ENCODE data around the gene CRY2. TPM values are rescaled to one million over a fixed set of nuclear protein-coding genes. Genes with fewer than 3 reads are reported as not detected.
A peak's percentile ranks its signal among the peaks of the same experiment; 100 is the strongest.
"Not testable (repeated sequence)": the region's sequence is repeated elsewhere in the genome, so short reads cannot be mapped to it uniquely, and the experiment has no call there.

The CRY2 gene
- total RNA-seq, 4 donors from 2014 or later = 48.8 to 96.4 (median 54.6) TPM

DNA sequence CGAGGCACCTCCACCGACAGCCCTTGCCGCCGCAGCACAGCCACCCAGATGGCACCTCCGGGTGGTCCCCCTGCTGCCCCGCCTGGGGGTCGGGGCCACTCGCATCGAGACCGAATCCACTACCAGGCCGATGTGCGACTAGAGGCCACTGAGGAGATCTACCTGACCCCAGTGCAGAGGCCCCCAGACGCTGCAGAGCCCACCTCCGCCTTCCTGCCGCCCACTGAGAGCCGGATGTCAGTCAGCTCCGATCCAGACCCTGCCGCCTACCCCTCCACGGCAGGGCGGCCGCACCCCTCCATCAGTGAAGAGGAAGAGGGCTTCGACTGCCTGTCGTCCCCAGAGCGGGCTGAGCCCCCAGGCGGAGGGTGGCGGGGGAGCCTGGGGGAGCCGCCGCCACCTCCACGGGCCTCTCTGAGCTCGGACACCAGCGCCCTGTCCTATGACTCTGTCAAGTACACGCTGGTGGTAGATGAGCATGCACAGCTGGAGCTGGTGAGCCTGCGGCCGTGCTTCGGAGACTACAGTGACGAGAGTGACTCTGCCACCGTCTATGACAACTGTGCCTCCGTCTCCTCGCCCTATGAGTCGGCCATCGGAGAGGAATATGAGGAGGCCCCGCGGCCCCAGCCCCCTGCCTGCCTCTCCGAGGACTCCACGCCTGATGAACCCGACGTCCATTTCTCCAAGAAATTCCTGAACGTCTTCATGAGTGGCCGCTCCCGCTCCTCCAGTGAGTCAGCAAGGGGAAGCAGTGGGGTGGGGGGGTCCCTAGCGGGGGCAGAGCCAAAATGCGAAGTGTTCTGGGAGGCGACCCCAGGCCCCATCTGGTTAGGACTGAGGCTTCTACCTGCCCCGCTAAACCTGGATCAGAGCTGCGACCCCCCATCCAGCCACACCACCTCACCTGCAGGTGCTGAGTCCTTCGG, 55.4 kb downstream of the CRY2 start:
- Histone ChIP-seq H3K36me3 (peaks cover 0 to 41% (median 0%) of the 10 kb centered on the region in 3 donors), H3K4me3 (no peak overlapping the region), H3K4me1 (peaks cover 0 to 48% (median 17%) of the 10 kb centered on the region in 4 donors), H3K27me3 (no peaks in the 10 kb centered on the region), H3K9me3 (no peaks in the 10 kb centered on the region), H3K27ac (peak overlapping the region; percentile 12 to 90 (median 56))
- TF ChIP-seq EP300 (IDR thresholded peaks at IDR 0.05) = no peak
- no peak for TF ChIP-seq POLR2A (IDR thresholded peaks at IDR 0.05)
- TF ChIP-seq, protein P1, sequence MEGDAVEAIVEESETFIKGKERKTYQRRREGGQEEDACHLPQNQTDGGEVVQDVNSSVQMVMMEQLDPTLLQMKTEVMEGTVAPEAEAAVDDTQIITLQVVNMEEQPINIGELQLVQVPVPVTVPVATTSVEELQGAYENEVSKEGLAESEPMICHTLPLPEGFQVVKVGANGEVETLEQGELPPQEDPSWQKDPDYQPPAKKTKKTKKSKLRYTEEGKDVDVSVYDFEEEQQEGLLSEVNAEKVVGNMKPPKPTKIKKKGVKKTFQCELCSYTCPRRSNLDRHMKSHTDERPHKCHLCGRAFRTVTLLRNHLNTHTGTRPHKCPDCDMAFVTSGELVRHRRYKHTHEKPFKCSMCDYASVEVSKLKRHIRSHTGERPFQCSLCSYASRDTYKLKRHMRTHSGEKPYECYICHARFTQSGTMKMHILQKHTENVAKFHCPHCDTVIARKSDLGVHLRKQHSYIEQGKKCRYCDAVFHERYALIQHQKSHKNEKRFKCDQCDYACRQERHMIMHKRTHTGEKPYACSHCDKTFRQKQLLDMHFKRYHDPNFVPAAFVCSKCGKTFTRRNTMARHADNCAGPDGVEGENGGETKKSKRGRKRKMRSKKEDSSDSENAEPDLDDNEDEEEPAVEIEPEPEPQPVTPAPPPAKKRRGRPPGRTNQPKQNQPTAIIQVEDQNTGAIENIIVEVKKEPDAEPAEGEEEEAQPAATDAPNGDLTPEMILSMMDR (IDR thresholded peaks at IDR 0.05) = no peak
- no peak for DNase-seq (ENCODE audit: low spot score in 2 of 2)
- WGBS, 2 donors = 88 to 90% methylated on average over 43 to 44 of the region's 56 CpGs

DNA sequence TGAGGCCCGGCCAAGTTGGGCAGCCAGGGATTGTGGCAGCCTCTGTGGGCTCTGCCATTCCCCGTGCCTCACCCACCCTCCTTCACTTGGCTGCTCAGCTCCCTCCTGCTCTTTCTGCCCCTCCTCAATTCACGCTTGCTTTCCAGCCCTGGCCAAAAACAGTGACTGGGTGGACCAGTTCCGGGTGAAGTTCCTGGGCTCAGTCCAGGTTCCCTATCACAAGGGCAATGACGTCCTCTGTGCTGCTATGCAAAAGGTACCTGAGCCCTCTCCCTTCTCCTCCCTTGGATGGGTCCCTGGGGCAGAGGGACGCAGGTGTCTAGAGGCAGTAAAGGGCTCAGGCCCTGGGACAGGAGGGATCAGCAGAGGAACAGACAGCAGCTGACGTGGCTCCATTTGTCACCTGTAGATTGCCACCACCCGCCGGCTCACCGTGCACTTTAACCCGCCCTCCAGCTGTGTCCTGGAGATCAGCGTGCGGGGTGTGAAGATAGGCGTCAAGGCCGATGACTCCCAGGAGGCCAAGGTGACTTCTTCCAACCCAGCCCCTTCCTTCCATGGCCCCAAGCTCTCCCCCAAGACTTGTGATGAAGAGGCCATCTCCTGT, 57.1 kb downstream of the CRY2 start:
- peaks cover 0 to 47% (median 4%) of the 10 kb centered on the region in 3 donors for H3K36me3 ChIP-seq
- WGBS, 2 donors = 81 to 91% methylated on average over 13 to 15 of the region's 15 CpGs
- TF ChIP-seq, protein P1 (IDR thresholded peaks at IDR 0.05) = no peak
- no peak for TF ChIP-seq EP300 (IDR thresholded peaks at IDR 0.05)
- TF ChIP-seq POLR2A (IDR thresholded peaks at IDR 0.05) = no peak
- no peak overlapping the region for H3K4me3 ChIP-seq
- H3K9me3 ChIP-seq = no peaks in the 10 kb centered on the region
- H3K27me3 ChIP-seq = no peaks in the 10 kb centered on the region
- DNase-seq (ENCODE audit: low spot score in 2 of 2) = no peak
- peak overlapping the region in 2 of 4 donors; percentile 82 to 90 for H3K27ac ChIP-seq
- peaks cover 0 to 36% (median 11%) of the 10 kb centered on the region in 4 donors for H3K4me1 ChIP-seq

DNA sequence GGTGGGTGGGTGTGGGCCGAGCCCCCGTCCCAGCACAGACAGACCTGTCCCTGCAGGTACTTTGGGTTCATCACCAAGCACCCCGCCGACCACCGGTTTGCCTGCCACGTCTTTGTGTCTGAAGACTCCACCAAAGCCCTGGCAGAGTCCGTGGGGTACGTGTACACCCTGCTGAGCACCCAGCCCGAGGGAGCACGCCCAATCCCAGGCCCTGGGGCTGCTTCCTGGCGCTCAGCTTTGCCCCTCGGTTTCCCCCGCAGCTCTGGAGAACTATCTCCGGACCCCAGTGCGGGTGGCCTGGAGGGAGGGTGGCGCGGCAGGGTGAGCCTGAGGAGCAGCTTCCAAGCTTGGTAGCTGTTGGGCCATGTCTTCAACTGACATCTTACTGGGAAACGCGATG, 57.8 kb downstream of the CRY2 start:
- 91 to 95% methylated on average over 17 to 19 of the region's 19 CpGs for WGBS, 2 donors
- no peak for DNase-seq (ENCODE audit: low spot score in 2 of 2)
- no peak for TF ChIP-seq EP300 (IDR thresholded peaks at IDR 0.05)
- Histone ChIP-seq H3K27me3 (no peaks in the 10 kb centered on the region), H3K9me3 (no peaks in the 10 kb centered on the region), H3K27ac (peak overlapping the region in 1 of 4 donors; percentile 27), H3K4me1 (peaks cover 0 to 33% (median 9%) of the 10 kb centered on the region in 4 donors), H3K4me3 (no peak overlapping the region), H3K36me3 (peaks cover 0 to 54% (median 4%) of the 10 kb centered on the region in 3 donors)

DNA sequence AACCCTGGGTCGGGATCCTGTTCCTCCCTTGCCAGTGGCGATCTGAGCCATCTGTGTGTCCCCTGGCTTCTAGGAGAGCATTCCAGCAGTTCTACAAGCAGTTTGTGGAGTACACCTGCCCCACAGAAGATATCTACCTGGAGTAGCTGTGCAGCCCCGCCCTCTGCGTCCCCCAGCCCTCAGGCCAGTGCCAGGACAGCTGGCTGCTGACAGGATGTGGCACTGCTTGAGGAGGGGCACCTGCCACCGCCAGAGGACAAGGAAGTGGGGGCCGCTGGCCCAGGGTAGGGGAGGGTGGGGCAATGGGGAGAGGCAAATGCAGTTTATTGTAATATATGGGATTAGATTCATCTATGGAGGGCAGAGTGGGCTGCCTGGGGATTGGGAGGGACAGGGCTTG, 58.3 kb downstream of the CRY2 start:
- Histone ChIP-seq H3K36me3 (peaks cover 0 to 59% (median 4%) of the 10 kb centered on the region in 3 donors), H3K27ac (peak overlapping the region in 1 of 4 donors; percentile 27), H3K4me1 (peaks cover 0 to 29% (median 7%) of the 10 kb centered on the region in 4 donors)
- H3K9me3 ChIP-seq; DNase-seq (ENCODE audit: low spot score in 2 of 2); H3K27me3 ChIP-seq; H3K4me3 ChIP-seq: not testable (repeated sequence)
- 82 to 94% methylated on average over 6 of the region's 6 CpGs for WGBS, 2 donors

DNA sequence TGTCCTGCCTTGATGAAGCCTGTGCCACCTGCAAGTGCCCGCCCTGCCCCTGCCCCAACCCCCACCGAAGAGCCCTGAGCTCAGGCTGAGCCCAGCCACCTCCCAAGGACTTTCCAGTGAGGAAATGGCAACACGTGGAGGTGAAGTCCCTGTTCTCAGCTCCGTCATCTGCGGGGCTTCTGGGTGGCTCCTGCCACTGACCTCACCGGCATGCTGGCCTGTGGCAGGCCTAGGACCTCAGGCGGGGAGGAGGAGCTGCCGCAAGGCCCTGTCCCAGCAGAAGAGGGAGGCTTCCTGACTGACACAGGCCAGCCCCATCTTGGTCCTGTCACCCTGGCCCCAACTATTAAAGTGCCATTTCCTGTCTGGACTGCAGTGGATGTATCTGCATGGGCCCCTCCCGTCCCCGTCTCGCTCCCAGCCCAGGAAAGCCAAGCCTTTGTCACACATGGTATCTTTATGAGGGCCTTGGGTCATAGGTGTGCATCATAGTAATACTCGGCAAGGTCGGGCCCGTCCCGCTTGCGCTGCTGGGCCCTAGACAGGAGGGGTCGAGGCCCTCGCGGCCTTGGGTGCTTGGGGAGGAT, 58.9 kb downstream of the CRY2 start:
- TF ChIP-seq, protein P1 (IDR thresholded peaks at IDR 0.05) = no peak
- TF ChIP-seq EP300 (IDR thresholded peaks at IDR 0.05) (no peak), POLR2A (IDR thresholded peaks at IDR 0.05) (no peak)
- 65 to 71% methylated on average over 16 to 18 of the region's 19 CpGs for WGBS, 2 donors
- DNase-seq (ENCODE audit: low spot score in 2 of 2) = no peak

More for the DNA sequence above, 58.9 kb downstream of the CRY2 start:
- peak overlapping the region in 1 of 4 donors; percentile 60 for H3K27ac ChIP-seq
- H3K4me1 ChIP-seq = peaks cover 0 to 23% (median 1%) of the 10 kb centered on the region in 4 donors
- peaks cover 0 to 65% (median 4%) of the 10 kb centered on the region in 3 donors for H3K36me3 ChIP-seq
- H3K9me3 ChIP-seq = no peaks in the 10 kb centered on the region
- H3K4me3 ChIP-seq = no peak overlapping the region
- H3K27me3 ChIP-seq = no peaks in the 10 kb centered on the region
